Activated gamma-delta T cell treated with Interleukin-2 at 50 U/mL for 16 hours (primary cell): Measurements from ENCODE around the gene KLRC4.

Experiments used
- DNase-seq: peaks from one replicate; pipeline ENCODE4 v3.0.0-alpha.2; 2020

Gene KLRC4

DNA sequence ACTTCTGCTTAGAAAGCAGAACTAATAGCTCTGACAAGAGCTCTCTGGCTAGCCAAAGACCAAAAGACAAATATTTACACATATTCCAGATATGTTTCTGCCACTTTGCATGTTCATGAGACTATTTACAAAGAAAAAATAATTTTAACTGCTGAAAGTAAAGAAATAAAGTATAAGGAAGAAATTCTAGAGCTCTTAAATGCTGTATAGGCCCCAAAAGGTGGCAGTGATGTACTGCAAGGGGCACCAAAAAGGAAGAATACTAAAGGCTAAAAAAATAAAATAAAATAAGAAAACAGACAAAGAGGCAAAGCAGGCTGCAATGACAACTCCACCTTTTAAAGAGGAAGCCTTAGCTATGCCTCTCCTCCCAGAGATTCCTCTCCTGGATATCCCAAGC, 42.7 kb downstream of the KLRC4 start:
- no peak for DNase-seq

DNA sequence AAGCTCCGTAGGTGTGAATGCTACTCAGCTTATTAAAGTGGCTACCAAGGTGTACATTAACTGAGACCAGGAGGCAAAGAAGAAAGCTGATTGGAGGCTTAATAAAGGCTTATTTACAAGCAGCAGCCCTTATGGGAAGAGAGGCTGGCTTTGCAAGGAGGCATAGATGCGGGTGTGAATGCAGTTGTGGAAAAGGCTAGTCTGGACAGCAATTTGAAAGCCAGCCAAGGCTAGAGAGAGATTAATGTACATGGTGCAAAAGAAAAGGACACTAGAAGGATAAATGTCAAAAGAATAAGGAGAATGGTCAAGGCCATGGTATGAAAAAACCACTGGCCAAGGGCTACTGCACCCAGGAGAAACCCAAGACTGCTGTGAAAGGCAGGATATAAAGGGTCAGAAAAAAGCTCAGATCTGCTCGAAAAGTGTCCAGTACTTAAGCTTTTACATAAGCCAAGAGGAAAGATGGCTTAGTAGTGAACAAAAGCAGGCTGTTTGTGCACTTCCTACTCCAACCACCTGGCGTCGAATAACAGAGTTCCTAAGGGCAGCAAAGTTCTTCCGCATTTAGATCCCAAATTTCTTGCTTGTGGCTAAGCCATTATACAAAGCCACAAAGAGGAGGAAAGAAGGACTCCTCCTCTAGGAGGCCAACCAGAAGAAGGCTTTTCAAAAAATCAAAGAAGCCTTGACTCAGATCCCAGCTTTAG, 43.7 kb downstream of the KLRC4 start:
- no peak for DNase-seq

DNA sequence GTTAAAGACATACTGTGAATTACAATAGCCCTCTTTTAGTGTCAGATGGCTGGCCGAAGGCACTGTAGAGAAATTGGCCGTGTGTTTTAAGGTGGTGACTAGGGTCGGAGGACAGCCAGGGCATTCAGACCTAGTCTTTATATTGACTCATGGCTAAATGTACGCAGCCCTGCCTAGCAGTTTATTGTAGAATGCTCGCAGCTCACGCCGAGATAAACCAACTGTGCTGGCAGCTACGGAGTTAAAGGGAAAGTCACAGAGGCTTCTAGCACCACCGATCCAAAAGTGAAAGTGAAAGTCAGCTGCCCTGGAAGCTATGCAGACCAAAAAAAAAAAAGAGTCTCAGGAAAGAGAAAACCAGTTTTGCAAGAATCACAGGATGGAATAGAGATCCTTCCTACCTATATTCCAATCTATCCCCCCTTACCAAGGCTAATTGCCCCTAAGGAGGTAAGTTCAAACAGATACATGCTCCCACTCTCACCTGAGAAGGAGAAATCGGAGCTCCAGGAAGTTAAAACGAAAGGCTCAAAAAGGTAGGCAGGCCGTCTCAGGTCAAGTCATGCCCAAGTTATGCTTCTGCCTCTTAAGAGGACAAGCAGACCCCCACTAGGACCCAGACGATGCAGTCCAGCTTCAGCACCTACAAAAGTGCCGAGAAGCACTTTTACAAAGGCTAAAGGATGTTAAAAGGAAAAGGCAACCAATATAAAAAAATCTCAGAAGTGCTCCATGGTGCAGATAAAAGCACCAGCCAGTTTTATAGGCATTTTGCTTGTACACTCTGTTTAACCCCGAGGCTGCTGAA, 44.5 kb downstream of the KLRC4 start:
- DNase-seq = peak; percentile 47

DNA sequence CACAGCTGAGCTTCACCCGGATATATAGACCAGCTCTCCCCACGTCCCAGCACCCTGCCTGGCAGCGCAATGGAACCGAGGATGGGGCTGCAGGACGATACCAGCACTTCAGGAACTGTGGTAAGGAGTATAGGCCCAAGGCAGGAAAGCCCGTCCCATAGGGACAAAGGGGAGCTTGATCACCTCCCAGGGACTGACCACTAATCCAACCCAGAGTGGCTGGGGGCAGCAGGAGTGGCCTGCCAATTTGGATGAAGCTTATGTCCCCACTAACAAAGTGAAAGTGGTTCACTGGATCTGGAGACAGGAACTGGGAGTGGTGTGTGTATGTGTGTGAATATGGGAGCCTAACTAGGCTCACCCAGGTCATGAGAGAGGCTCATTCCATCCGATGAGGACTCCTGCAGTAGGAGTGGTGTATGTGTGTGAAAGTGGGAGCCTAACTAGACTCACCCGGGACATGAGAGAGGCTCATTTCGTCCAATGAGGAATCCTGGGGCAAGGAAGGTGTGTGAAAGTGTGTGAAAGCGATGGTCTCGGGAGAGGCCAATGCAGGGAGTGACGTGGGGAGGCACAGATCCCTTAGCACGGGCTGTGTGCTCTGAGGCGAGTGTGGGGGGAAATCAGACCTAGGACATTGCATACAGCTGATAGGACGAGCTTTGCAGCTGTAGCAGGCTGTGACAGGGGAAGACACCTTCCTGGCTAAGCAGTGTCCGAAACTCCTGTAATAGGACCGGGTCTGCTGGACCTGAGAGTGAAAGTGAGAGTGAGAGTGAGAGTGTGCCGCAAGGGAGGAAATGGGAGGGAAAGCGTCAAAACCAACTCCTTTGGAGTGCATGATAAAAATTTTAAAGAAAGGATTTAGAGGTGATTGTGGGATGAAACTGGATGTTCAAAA, 45.4 kb downstream of the KLRC4 start:
- no peak for DNase-seq

DNA sequence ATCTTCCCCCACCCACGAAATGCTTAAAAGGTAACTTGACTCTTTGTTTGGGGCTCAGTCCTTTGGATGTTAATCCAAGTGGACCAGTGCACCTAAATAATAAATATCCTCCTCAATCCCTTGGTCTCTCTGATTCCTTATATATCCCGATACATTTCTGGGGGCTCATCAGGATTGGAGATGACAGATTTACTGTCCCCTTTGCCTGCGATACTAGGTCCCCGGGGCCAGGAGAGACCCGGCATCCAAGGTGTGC, 46.0 kb downstream of the KLRC4 start:
- no peak for DNase-seq

DNA sequence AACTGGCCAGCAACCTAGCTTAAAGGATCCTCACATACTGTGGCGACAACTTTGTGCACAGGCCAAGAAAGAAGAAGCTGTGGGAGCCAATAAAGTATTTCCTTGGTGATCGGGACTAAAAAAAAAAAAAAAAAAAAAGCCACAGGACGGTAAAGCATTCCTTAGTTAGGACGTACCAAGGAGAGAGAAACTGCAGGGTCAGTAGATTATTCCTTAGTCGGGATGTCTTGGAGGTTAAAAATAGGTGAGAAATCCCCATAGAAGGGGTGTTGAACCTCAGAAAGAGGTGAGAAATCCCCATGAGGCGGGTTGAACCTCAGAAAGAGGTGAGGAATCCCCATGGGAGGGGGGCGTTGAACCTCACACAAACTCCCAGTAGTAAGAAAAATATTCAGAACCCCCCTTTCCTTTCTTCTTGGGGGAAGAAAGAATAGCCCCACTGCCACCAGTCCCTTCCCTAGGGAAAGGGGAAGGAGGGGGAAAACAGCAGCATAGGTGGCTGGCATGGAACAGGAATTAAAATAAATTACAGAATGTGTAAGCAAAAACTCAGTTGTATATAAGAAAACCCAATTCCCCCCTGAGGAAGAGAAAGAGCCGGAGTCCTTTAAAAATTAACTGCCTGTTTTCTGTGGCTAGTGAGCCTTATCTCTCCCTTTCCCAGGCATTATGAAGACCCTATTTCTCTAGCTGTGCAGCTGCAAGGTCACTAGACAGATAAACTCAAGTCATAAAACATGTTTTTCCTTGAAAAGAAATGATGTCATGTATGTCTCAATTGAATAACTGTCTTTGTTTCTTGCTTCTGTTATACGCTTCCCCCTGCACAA, 46.5 kb downstream of the KLRC4 start:
- DNase-seq = no peak

DNA sequence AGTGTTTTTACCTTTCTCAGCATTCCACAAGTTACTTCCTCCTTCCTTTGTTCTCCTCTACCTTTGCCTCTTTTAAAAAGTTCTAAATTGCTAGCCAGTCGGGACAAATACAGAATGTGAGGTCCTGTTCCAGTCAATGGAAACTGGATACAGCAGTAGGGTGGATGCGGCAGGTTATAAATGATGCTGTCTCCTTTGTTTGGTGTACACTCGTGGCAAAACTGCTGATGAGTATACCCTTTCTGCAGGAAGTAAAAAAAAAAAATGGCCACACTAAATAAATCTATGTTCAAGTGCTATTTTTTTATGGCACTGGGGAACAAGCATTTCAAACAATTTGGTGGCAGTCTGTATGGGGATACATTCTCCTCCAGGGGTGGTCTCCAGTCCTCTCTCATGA, 47.2 kb downstream of the KLRC4 start:
- DNase-seq = no peak

DNA sequence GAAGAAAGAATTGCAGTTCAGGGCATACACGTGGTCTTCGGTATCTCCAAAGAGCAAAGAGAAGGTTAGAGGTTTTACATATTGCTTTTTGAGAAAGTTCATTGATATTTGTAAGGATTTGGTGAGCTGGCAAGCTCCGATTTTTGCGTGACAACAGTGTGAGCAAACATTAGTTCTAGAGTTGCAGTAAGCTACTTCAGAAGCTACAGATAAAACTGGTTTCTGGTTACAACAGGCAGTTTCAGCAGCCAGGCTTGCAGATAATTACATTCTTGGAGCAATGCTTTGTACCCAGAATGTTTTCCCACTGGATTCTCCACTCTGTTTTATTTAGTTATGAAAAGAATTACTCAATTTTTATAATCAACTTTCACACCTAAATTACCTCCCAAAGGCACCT, 47.9 kb downstream of the KLRC4 start:
- DNase-seq = no peak

DNA sequence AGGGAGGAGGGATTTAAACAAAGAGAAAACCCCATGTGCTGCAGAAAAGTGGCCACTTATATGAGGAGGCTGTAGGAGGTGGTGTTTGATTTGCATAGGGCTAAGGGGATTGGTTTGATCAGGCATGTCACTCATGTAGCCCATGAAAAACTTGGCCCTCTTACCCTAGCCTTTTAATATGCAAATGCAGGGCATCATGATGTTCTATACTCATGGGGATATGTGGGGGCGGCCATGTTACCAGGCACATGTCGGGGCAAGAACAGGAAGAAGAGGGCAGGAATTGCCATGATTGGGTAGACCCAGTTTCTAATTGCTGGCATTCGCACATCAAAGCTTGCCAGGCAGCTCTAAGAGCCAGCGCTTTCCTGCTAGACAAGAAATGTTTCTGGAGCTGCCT, 48.5 kb downstream of the KLRC4 start:
- DNase-seq = no peak

DNA sequence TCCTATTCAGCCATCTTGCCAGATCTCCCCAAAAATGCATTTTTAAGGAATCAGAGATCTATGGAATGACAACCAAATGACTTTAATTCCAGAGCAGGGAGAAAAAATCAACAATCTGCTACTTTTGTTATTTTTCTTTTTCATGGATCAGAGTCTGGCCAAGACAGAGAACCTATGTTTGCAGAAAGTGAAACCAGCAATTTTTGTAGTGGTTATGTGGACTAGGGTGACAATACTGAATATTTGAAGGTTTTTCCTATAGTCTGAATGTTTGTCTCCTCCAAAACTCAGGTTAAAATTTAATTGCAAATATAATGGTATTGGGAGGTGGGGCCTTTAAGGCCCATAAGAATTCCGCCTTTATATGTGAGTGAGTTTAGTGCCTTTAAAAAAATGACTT, 50.6 kb downstream of the KLRC4 start:
- DNase-seq = no peak

DNA sequence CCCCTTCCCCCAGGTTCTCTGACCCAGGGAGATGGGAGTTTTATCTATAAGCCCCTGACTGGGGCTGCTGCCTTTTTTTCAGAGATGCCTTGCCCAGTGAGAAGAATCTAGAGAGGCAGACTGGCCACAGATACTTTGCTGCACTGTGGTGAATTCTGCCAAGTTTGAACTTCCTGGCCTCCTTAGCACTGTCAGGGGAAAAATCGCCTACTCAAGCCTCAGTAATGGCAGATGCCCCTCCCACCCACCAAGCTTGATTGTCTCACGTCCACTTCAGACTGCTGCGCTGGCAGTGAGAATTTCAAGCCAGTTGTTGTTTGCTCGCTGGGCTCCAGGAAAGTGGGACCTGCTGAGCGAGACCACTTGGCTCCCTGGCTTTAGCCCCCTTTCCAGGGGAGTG, 51.4 kb downstream of the KLRC4 start:
- no peak for DNase-seq
